SKM-1 treated with dmso at 0.1 percent for 144 hours (cell line): ENCODE data around the gene GRIFIN.

Experiments used
- DNase-seq: peaks from one replicate; lab custom pipeline; 2025; ENCODE audit not compliant: unreplicated experiment; lab: John Stamatoyannopoulos, UW

Gene GRIFIN

DNA sequence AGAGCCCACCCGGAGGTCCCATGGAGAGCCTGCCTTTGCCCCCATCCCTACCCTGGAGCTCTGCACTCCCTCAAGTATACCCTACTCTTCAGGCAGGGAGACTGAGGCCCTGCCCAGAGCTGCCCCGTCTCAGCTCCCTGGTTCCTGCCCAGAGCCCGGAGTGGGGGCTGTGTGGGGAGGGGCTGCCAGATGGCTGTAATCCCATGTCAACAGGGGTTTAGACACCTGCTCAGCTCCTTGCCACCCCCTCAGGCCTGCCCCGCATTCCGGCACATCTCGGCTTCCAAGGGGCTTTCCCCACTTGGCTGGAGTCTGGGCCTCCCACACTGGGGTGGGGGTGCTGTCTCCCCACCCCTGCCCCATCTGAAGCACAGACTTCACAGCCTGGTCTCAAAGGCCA is 22.5 kb upstream of the GRIFIN start:
- no peak for DNase-seq

- no peak for DNase-seq
These were observed 21.5 kb upstream of the GRIFIN start for GRCh38 chr7:2497500-2498336.

DNA sequence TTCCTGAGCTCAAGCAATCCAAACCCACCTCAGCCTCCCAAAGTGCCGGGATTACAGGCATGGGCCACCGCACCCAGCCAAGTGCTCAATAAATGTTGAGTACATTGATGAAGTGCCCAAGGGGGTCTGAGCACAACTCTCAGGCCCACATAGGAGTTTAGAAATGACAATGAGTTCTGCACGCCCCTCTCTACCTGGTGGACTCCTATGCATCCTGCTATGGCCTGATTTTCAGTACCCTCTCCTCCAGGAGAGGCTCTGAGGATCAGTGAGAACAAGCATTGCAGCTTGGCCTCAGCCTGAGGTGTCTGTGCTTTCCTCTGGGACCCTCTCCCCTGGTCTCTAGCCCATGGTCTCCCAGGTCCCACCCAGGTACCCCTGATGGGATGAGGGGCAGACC is 20.9 kb upstream of the GRIFIN start:
- DNase-seq = no peak

- no peak for DNase-seq
These were observed 20.2 kb upstream of the GRIFIN start for GRCh38 chr7:2496375-2496774.

- DNase-seq = no peak
These were observed 19.5 kb upstream of the GRIFIN start for GRCh38 chr7:2495418-2496299.

DNA sequence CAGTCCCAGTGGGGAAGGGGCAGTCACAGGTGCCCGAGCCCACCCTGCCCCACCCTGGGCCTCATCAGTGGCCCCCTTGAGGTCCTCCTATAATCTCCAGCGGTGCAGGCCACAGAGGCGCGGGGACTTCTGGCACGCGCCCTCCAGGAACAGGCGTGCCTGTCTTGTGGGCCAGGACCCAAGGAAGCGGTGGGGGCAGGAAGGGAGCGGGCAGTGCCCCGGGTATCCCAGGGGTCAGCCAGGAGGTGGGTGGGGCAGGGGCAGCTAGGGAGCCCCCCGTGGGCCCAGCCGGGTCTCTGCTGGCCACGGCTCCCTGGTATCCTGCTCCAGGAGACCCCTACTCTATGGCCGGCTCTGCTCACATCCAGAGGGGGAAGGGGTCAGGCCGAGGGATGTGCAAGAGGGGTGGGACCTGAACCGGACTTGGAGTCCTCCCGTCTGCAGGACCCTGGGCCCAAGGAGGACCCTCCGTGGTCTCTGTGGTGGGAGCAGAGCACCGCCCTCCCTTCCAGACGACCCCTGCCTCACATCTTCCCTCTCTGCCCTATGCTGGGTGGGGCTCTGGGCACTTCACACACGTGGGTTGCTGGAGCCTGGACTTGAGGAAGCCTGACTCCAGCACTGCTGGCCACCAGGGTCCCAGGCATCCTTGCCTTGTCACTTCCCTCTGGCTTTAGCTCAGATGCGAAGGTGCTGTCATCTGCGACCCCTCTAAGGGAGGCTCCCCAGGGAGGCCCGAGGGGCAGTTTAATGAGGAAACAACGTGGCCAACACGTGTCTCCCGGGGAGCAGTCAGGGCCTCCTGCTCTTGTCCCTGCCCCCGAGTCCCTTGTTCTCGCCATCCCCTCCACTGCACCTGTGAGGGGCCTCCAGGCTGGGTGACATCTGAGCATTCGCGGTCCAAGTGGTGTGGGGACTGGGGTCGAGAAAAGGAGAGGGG is 18.3 kb upstream of the GRIFIN start:
- DNase-seq = no peak

GRCh38 chr7:2493205-2494164 is 17.3 kb upstream of the GRIFIN start:
- DNase-seq = no peak

DNA sequence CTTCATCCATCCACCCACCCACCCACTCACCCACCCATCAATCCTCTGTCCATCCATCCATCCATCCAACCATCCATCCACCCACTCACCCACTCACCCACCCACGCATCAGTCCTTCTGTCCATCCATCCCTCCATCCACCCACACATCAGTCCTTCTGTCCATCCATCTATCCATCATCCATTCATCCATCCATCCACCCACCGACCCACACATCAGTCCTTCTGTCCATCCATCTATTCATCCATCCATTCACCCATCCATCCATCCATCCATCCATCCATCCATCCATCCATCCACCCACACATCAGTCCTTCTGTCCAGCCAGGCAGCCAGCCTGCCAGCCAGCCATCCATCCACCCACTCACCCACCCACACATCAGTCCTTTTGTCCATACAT is 15.8 kb upstream of the GRIFIN start:
- DNase-seq = no peak

DNA sequence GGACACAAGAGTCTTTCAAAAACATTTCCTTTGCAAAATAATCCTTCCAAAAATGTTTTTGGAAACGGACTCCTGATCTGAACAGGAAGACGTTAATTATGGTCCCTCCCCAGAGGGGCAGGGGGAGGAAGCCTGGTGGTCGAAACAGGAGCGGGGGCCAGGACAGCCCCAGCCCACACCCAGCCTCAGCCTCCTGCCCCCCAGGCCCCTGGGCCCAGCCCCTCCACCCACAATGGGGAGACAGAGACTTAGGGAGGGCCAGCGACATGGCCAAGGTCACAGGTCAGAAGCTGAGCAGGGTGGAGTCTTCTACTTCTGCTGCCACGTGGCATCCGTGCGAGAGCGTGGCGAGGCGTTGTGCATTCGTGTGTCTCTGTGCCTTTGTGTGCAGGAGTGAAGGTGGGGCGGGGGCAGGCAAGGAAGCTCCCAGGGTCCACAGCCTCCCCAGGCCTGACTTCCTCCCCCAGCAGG is 14.0 kb upstream of the GRIFIN start:
- no peak for DNase-seq

DNA sequence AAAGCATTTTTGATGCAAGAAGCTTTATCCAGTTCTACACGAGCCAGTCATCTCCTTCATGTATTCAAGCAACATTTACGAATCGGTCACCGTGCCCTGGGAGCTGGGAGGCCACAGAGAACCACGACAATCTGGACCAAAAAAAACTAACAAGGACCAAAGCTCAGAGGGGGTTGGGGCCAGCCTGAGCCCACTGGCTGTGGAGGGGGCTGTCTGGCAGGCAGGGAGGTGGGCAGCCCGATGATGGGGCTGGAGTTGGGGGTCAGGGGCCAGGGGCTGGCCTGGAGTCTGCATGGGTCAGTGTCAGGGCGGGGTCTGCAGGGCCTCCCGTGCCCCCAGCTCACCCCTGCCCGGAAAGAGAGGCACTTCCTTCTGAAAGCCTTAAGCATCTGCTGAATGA is 12.5 kb upstream of the GRIFIN start:
- no peak for DNase-seq

DNA sequence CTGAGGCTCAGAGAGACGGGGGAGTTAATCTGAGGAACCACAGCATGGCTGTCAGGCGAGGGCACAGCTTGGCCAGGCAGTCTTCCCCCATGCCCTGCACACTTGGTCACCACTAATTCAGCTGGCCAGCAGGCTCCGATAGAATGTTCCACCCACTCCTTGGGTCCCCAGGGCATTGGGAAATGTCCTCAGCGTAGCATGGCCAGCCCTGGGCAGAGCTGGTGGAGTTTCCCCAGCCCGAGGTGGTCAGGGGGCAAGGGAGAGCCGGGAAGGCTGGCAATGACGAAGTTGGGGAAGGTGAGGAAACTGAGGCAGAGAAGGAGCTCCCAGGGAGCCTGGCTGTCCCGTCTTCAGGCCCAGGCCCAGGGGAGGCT is 12.1 kb upstream of the GRIFIN start:
- no peak for DNase-seq

DNA sequence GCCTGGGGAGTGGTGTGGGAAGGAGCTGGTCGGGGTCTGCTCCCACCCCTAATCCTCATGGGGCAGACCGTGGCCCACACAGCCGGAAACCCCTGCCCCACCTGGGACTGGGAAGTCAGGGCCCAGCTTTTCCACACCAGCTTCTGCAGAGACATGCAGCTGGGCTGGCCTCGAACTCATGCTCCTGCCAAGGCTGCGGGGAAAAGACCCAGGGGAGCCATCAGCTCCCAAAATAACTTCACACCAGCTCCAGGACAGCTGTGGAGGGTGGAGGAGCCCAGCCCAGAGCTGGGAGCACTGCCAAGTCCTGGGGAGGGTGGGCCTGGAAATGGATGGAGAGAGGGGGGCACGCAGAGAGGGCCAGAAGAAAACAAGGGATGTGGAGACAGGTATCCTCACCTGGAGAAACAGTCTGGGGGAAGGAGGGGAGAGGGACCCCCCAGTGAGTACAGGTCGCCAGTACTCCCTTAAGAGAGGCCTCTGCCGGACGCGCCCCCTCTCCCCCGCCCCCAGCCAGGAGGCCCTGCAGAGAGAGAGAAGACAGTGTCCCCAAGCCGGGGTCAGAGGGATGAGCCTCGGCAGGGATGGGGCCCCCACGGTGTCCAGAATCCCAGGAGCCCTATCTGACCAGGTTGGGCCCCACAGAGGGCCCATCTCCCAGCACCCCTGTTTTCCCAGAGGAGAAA is 11.5 kb upstream of the GRIFIN start:
- no peak for DNase-seq

DNA sequence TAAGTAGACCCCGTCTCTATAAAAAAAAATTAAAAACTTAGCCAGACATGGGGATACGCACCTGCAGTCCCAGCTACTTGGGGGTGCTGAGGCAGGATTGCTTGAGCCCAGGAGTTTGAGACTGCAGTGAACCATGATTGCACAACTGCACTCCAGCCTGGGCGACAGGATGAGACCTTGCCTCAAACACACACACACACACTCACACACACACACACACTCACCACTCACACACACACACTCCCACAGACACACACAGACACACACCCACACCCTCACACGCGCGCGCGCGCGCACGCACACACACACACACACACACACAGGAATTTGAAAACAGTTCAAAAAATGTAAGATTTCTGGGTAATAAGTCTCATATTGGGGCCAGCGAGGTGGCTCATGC is 8.7 kb upstream of the GRIFIN start:
- no peak for DNase-seq

DNA sequence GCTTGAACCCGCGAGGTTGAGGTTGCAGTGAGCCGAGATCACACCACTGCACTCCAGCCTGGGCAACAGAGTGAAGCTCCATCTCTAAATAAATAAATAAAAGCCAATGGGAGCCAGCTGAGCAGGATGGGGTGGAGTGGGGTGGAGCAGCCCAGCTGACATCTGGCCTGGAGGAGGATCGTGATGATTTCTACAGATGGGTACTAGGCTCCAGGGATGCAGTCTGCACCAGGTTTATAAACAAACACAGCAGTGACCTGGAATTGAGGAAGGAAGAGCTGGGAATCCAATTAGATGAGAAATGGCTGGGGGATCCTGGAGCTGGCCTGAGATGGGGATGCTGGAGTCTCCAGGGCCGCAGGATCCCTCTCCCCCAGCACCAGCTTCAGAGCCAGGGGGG is 7.3 kb upstream of the GRIFIN start:
- no peak for DNase-seq

DNA sequence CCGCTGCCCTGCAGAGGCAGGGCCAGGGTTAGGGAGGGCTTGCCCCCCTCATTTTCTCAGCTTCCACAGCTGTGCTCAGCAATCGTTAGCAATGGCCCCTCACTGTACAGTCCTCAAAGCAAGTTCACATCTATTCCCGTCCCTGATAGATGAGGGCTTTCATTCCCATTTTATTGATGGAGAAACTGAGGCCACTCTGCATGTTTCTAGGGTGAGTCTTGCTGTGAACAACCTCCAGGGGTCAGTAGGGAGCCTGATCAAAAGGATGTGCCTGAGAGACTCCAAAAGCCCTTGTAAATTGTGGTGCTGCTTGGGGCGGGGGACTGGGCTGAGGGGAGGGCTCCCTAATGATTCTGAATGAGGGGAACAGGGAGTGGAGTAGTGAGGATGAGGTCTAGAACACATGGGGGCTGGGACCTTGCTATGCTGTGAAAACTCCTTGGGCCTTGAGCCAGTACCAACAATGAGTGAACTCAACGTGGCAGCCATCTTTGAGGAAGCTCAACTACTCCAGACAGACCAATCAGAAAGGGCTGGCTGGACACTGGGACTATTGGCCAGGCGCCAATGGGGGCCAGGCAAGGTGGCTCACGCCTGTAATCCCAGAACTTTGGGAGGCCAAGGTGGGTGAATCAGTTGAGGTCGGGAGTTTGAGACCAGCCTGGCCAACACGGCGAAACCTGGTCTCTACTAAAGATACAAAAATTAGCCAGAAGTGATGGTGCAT is 6.7 kb upstream of the GRIFIN start:
- no peak for DNase-seq

- no peak for DNase-seq
These were observed 5.0 kb upstream of the GRIFIN start for GRCh38 chr7:2481195-2481594.

DNA sequence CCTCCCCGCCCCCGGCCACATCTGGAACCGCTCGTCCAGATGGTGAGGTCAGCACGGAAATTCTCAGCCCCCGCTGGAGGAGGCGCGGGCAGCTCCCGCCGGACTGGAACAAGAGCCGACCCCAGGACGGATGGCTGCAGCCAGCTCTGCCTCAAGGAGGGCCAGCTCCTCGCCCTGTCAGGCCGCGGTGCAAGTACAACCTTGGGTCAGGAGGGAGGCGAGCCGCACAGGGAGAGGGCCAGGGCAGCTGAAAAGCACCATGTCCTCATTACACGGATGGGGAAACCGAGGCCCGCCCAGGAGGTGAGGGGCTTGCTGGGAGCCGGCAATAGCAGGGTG is 3.8 kb upstream of the GRIFIN start:
- DNase-seq = no peak

GRCh38 chr7:2479276-2480069 is 3.3 kb upstream of the GRIFIN start:
- no peak for DNase-seq
